Activated CD4-positive, alpha-beta T cell treated with anti-CD3 and anti-CD28 coated beads, Interleukin-2, amount 50 U/mL, for 16 hours (primary cell): ENCODE data around the gene DAD1.
A peak's percentile ranks its signal among the peaks of the same experiment; 100 is the strongest.
"Not testable (repeated sequence)": the region's sequence is repeated elsewhere in the genome, so short reads cannot be mapped to it uniquely, and the experiment has no call there.

ENCODE experiments used
- DNase-seq: peaks from one replicate; pipeline ENCODE4 v3.0.0-alpha.2; 2020

DAD1 gene

GRCh38 chr14:22598099-22598895 lies 9.3 kb upstream of the DAD1 start, which contains the start of gene ABHD4:
Gene ABHD4 (plus strand): TSS chr14:22598300. CDS start chr14:22598307, 7 bp downstream.
- peak; percentile 69 for DNase-seq

GRCh38 chr14:22597771-22598098 lies 8.7 kb upstream of the DAD1 start:
- no peak for DNase-seq

GRCh38 chr14:22597265-22597664 lies 8.2 kb upstream of the DAD1 start:
- no peak for DNase-seq

- DNase-seq = no peak
These were observed 7.4 kb upstream of the DAD1 start for GRCh38 chr14:22596354-22596879.

- DNase-seq = no peak
These were observed 5.2 kb upstream of the DAD1 start for GRCh38 chr14:22594156-22594716.

- DNase-seq = no peak
These were observed 4.6 kb upstream of the DAD1 start for GRCh38 chr14:22593601-22594000.

GRCh38 chr14:22593189-22593588 lies 4.2 kb upstream of the DAD1 start:
- DNase-seq = no peak

- peak; percentile 58 for DNase-seq
These were observed 413 bp downstream of the DAD1 start for GRCh38 chr14:22588526-22589095.

- not testable (repeated sequence) for DNase-seq
These were observed 1.2 kb downstream of the DAD1 start for GRCh38 chr14:22587677-22588422.

GRCh38 chr14:22587247-22587646 lies 1.8 kb downstream of the DAD1 start:
- no peak for DNase-seq

GRCh38 chr14:22583994-22584393 lies 5.0 kb downstream of the DAD1 start:
- no peak for DNase-seq

- DNase-seq = no peak
These were observed 8.4 kb downstream of the DAD1 start for GRCh38 chr14:22580625-22581024.

- no peak for DNase-seq
These were observed 9.1 kb downstream of the DAD1 start for GRCh38 chr14:22579881-22580280.

- DNase-seq = no peak
These were observed 9.8 kb downstream of the DAD1 start for GRCh38 chr14:22579236-22579635.

- DNase-seq = no peak
These were observed 11.6 kb downstream of the DAD1 start for GRCh38 chr14:22577334-22577908.

GRCh38 chr14:22573804-22574203 lies 15.2 kb downstream of the DAD1 start:
- no peak for DNase-seq

- DNase-seq = no peak
These were observed 16.4 kb downstream of the DAD1 start for GRCh38 chr14:22572562-22573058.

- DNase-seq = peak; percentile 97
These were observed 18.7 kb downstream of the DAD1 start for GRCh38 chr14:22570132-22570949.

- no peak for DNase-seq
These were observed 19.3 kb downstream of the DAD1 start for GRCh38 chr14:22569737-22570131.

- no peak for DNase-seq
These were observed 19.8 kb downstream of the DAD1 start for GRCh38 chr14:22569106-22569736.

GRCh38 chr14:22567437-22567836 lies 21.6 kb downstream of the DAD1 start:
- DNase-seq = peak; percentile 48
